Stimulated activated CD4-positive, alpha-beta T cell treated with anti-CD3 and anti-CD28 coated beads, Interleukin-4, amount 100 ng/mL, for 1 hour (primary cell): ENCODE measurements around the gene ADCY1.

Source experiments
- DNase-seq: peaks from one replicate; pipeline ENCODE4 v3.0.0-alpha.2; 2020

ADCY1 gene

DNA sequence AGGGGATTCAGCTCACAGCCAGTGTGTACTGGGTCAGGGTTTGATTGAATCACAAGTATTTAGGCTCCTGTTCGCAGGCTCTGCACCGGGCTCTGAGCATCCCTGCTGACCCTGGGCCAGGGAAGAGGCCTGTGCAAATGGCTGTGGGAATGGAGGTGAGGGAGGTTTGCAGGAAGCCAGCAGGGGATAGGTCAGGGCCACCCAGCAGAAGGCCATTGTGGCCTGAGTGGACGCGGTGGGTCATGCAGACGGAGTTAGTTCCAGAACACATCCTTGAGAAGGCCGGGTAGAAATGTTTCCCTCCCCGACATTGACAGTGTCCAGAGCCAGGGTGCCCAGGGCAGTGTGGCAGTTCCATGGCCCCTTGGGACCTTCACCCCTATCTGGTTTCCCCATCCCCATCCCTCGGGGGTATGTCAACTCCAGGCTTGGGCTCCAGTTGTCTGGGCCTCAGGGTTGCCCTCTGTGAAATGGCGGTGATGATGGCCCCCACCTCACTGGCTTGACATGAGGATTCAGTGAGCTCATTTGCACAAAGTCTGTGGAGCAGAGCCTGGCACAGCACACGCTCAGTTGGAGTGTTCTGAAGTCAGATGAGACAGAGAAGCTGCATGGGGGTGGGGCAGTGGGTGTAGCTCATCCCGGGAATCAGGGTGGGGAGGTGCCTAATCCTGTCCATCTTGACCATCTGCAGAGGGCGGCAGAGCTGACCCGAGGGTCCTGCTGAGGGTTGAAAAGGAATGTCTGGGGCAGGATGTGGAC is 107.6 kb downstream of the ADCY1 start:
- no peak for DNase-seq

GRCh38 chr7:45682358-45682735 is 108.2 kb downstream of the ADCY1 start:
- DNase-seq: no peak

GRCh38 chr7:45682836-45683555 is 108.8 kb downstream of the ADCY1 start:
- DNase-seq: no peak

DNA sequence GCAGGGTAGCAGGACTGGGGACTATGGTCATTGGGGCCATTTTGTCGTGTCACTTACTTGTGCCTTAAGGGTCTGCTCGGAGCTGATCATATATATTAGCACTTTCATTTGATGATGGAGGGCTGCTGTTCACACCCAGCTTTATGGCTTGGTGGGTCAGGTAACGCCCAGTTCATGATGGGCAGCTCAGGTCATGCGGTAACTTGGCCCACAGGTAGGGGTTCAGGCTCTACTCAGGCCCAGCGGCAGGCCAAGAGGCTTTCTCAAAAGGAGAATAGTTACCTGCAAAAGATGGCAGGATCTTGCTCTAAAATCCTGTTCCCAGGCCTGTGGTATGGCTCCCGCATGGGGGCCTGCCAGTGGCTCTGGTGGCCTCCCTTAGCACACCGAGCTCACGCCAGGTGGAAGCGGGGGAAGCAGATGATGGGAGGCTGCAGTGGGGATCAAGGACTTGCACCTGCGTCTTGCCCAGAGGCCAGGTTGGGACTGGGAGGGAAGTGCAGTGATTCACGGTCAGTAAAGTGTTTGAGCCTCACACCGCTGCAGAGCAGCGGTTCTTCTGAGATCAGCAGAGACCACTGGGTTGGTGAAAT is 109.5 kb downstream of the ADCY1 start:
- DNase-seq: no peak

- DNase-seq: no peak
Measured at GRCh38 chr7:45684910-45685618, 110.9 kb downstream of the ADCY1 start.

- no peak for DNase-seq
Measured at GRCh38 chr7:45685619-45686240, 111.6 kb downstream of the ADCY1 start.

- no peak for DNase-seq
Measured at GRCh38 chr7:45686441-45687184, 112.4 kb downstream of the ADCY1 start.

GRCh38 chr7:45687185-45687560 is 113.0 kb downstream of the ADCY1 start:
- no peak for DNase-seq

- no peak for DNase-seq
Measured at GRCh38 chr7:45687721-45688120, 113.6 kb downstream of the ADCY1 start.

DNA sequence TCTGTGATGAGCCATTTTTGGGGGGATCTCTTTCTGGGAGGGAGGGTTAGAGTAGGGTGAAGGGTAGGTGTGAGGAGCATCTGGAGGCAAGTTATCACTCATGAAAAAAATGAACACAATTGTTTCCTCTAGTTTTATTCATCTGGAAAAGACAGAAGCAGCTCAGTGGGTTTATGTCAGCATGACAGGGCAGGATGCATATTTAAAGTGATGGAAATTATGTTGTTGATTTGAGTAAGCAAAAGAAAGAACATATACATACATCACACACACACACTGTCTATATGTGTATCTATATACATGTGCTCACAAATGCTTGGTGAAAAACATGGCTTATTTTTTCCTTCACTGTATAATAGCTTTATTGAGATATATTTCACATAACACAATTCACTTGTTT is 114.2 kb downstream of the ADCY1 start:
- no peak for DNase-seq

DNA sequence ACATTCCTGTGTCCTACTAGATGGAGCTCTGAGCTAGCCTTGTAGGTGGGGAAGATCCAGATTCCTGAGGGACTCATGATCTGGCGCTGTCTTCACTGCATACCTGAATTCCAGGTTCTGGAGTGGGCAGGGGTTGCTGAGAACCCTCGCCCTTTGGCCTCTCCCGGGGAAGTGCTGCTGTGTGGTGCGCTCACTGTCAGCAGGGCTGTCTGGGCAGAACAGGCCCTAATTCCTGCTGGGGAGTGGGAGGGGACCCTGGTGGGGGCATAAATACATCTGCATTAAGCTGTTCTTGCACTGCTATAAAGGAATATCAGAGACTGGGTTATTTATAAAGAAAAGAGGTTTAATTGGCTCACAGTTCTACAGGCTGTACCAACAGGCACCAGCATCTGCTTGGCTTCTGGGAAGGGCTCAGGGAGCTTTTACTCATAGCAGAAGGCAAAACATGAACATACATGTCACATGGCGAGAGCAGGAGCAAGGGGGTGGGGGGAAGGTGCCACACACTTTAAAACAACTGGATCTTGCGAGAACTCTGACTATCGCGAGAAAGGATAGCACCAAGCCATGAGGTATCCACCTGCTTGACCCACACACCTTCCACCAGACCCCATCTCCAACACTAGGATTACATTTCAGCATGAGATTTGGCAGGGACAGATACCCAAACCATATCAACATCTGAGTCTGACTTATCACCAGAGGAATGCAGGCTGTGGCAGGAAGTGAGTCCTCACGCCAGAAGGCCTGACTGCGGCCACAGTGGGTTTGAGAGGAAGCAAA is 115.0 kb downstream of the ADCY1 start:
- DNase-seq: no peak

GRCh38 chr7:45689797-45690761 is 115.9 kb downstream of the ADCY1 start:
- DNase-seq: no peak

DNA sequence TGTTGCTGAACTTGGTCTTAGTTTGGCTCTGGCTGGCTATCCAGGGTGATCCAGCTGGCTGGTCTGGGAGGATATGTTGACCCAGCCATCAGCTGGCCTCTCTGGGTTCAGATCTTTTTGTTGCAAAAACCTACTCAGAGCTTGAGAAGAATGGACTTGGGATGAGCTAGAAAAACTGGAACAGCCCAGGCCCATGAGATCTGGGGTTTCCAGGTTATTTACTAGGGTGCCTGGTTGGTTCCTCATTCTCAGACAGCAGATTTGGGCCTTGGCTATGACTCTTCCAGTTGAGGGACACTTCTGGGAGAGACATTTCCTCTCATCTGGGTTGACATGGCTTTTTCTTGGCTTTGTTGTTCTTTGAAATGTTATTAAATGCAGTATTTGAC is 116.6 kb downstream of the ADCY1 start:
- DNase-seq: no peak

DNA sequence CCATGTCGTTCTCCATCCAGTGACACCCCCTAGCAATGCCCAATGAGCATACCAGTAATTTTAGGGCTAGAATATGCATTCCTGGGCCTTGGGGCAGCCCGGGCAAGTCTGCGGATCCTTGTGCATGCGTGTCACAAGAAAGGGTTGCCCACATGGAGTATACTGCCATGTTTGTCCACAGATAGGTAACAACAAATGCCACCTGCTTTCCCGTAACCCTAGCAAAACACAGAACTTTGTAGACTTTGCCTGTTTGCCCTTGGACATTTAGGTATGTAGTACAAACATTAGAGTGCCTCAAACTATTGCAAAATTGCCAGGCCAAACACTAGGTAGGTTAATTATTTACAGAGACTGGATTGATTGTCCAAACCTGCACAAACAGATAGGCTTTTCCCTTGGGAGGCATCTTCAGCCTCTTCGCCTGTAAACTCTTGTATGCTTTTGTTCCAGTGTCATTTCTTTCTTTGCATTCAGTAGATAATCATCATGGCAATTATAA is 117.0 kb downstream of the ADCY1 start:
- DNase-seq: no peak

- DNase-seq: no peak
Measured at GRCh38 chr7:45692031-45692430, 117.9 kb downstream of the ADCY1 start.

DNA sequence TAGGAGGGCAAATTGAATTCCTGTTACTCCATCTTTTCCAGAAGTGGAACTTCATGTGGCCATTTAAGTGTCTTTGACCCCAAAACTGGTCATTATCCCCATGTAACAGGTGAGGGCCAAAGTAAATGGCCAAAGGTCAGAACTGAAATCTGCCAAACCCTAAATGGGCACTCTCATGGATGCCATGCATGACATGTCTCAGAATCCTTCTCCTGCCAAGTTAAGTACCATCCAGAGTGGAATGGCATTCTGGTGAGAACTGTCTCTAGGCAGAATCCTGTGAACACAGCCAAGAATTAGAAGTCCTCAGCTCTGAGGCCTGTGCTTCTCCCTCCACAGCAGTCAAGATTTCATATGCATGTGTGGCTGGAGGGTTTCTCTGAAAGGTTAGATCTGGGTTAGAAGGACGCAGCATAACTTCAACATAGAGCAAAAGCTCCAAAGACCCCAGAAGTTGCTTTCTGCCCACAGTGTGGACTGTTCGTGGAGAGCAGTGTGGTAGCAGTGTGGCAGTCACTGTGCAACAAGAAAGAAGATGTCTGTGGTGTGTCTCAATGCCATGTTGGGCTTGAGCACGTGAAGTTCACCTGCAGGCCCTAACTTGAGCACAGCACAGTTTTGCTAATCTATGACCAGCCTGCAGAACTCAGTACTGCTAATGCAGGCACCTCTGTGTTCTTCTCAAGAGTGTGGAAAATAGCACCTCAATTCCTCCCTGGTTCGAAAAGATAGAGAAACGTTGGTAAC is 121.3 kb downstream of the ADCY1 start:
- DNase-seq: no peak

DNA sequence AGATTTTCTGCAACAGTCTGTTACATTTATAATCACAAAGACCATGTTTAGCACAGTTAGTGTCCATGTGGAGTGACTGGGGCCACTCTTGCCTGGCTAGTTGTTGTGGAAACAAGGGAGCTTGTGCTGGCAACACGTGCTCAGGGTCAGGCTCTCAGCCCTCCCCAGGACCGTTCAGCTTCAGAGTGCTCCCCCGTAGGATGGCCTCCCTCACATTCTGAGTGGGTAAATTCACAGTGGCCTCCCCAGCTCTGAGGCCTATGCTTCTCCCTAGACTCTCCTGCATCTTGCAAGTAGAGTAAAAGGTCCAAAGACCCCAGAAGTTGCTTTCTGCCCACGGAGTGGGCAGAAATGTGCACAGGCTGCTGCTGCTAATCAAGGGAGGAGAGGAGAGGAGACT is 122.3 kb downstream of the ADCY1 start:
- DNase-seq: no peak

GRCh38 chr7:45697576-45698136 is 123.5 kb downstream of the ADCY1 start:
- DNase-seq: no peak
